NT2/D1 (cell line): ENCODE results near the gene TP53TG5.

Experiments used
- YY1 ChIP-seq: IDR thresholded peaks from 2 replicates; pipeline ENCODE4 v1.6.1; 2011; ENCODE audit not compliant: insufficient read length, insufficient read depth
- ZNF274 ChIP-seq: IDR thresholded peaks from 2 replicates; pipeline ENCODE4 v1.6.1; 2011; ENCODE audit warnings: mild to moderate bottlenecking, low read depth, low read length

- TF ChIP-seq YY1 (no peak), ZNF274 (no peak)
Measured at GRCh38 chr20:45370571-45371160, 7.5 kb downstream of the TP53TG5 start.
